GM23248 (cell line): ENCODE results near the gene JMJD1C.

Experiments used
- EZH2 ChIP-seq: fragments of 200-600 bp; sonication (generic); IDR thresholded peaks from 2 replicates; pipeline ENCODE4 v1.6.1; 2018; ENCODE audit warnings: antibody characterized with exemption, mild to moderate bottlenecking; ENCODE audit not compliant: insufficient read depth, poor library complexity, severe bottlenecking
- EZH2phosphoT487 ChIP-seq: fragments of 200-600 bp; sonication (generic); IDR thresholded peaks from 2 replicates; pipeline ENCODE4 v1.6.1; 2018; ENCODE audit warnings: antibody characterized with exemption, moderate library complexity, mild to moderate bottlenecking, low read depth; ENCODE audit not compliant: insufficient read depth

GRCh38 chr10:63119041-63119440, 346.7 kb downstream of the JMJD1C start:
- no peak for TF ChIP-seq EZH2
- no peak for TF ChIP-seq EZH2phosphoT487
